GM19099 (cell line): ENCODE measurements around the gene RAVER2.

ENCODE experiments used
- POLR2A ChIP-seq: IDR thresholded peaks from 3 replicates; pipeline ENCODE4 v1.6.1; 2011; ENCODE audit warnings: low read depth; ENCODE audit not compliant: insufficient read length; ENCODE audit errors: extremely low read depth

Gene RAVER2

GRCh38 chr1:64744492-64745180, at the start of gene RAVER2:
Gene RAVER2 (plus strand): TSS chr1:64745075. CDS start chr1:64745173, 98 bp downstream.
- no peak for TF ChIP-seq POLR2A

GRCh38 chr1:64696879-64697278, 48.0 kb upstream of the RAVER2 start:
- TF ChIP-seq POLR2A: no peak

- TF ChIP-seq POLR2A: no peak
Measured at GRCh38 chr1:64699327-64699726, 45.5 kb upstream of the RAVER2 start.

- no peak for TF ChIP-seq POLR2A
Measured at GRCh38 chr1:64701071-64701470, 43.8 kb upstream of the RAVER2 start.

GRCh38 chr1:64701886-64702285, 43.0 kb upstream of the RAVER2 start:
- TF ChIP-seq POLR2A: no peak

GRCh38 chr1:64703600-64703999, 41.3 kb upstream of the RAVER2 start:
- no peak for TF ChIP-seq POLR2A

- no peak for TF ChIP-seq POLR2A
Measured at GRCh38 chr1:64705591-64705990, 39.3 kb upstream of the RAVER2 start.

GRCh38 chr1:64711266-64711665, 33.6 kb upstream of the RAVER2 start:
- TF ChIP-seq POLR2A: no peak

GRCh38 chr1:64712049-64712448, 32.8 kb upstream of the RAVER2 start:
- TF ChIP-seq POLR2A: no peak

- no peak for TF ChIP-seq POLR2A
Measured at GRCh38 chr1:64715186-64715585, 29.7 kb upstream of the RAVER2 start.

GRCh38 chr1:64721135-64721534, 23.7 kb upstream of the RAVER2 start:
- no peak for TF ChIP-seq POLR2A

- no peak for TF ChIP-seq POLR2A
Measured at GRCh38 chr1:64721576-64722145, 23.2 kb upstream of the RAVER2 start.

- TF ChIP-seq POLR2A: no peak
Measured at GRCh38 chr1:64727861-64728260, 17.0 kb upstream of the RAVER2 start.

GRCh38 chr1:64733581-64734286, 11.1 kb upstream of the RAVER2 start:
- TF ChIP-seq POLR2A: no peak

GRCh38 chr1:64734287-64734652, 10.6 kb upstream of the RAVER2 start:
- TF ChIP-seq POLR2A: no peak

- no peak for TF ChIP-seq POLR2A
Measured at GRCh38 chr1:64743954-64744491, 852 bp upstream of the RAVER2 start.

- TF ChIP-seq POLR2A: no peak
Measured at GRCh38 chr1:64745181-64745985, 508 bp downstream of the RAVER2 start.
